CD8-positive, alpha-beta memory T cell (primary cell): ENCODE data around the gene CBX7. TPM values are rescaled to one million over a fixed set of nuclear protein-coding genes. Genes with fewer than 3 reads are reported as not detected.

Source experiments
- CTCF ChIA-PET: fragments of 350-600 bp; sonication (Branson Sonifier 250); formaldehyde crosslinking; loops from one replicate; lab custom pipeline; 2021; ENCODE audit warnings: antibody characterized with exemption; lab: Charles Lee
- POLR2A ChIA-PET: fragments of 350-600 bp; sonication (Branson Sonifier 250); formaldehyde crosslinking; loops from one replicate; lab custom pipeline; 2021; ENCODE audit warnings: antibody characterized with exemption; lab: Charles Lee
- DNase-seq, 5 donors: peaks; one replicate each; pipeline versions ENCODE4 v3.0.0 to v3.0.0-alpha.2; 2020 to 2022; ENCODE audit warnings: mixed read lengths in 1 of 5
- H3K27ac ChIP-seq: one replicate; pipeline ENCODE4 v1.7.0; 2013; ENCODE audit warnings: low read depth, mild to moderate bottlenecking, low read length, moderate library complexity
- H3K27me3 ChIP-seq: 2 replicates; pipeline ENCODE4 v1.7.0; 2013; ENCODE audit warnings: low read length, mild to moderate bottlenecking; ENCODE audit not compliant: insufficient read depth, poor library complexity, severe bottlenecking
- H3K36me3 ChIP-seq: 2 replicates; pipeline ENCODE4 v1.7.0; 2013; ENCODE audit warnings: mild to moderate bottlenecking, low read length, moderate library complexity; ENCODE audit not compliant: insufficient read depth
- H3K4me1 ChIP-seq: 2 replicates; pipeline ENCODE4 v1.7.0; 2013; ENCODE audit warnings: mild to moderate bottlenecking, low read length, moderate library complexity; ENCODE audit not compliant: insufficient read depth
- H3K4me3 ChIP-seq: 2 replicates; pipeline ENCODE4 v1.7.0; 2013; ENCODE audit warnings: mild to moderate bottlenecking, low read length
- H3K9me3 ChIP-seq: 2 replicates; pipeline ENCODE4 v1.7.0; 2013; ENCODE audit warnings: mild to moderate bottlenecking, low read length
- H3K27ac Mint-ChIP-seq, 8 donors: one replicate each; pipeline ENCODE4 v1.8.0; 2020 to 2021; ENCODE audit warnings: mixed read lengths in 8 of 8, mild to moderate bottlenecking in 6 of 8, inconsistent platforms in 3 of 8, moderate library complexity in 3 of 8
- H3K27me3 Mint-ChIP-seq, 2 donors: one replicate each; pipeline ENCODE4 v1.8.0; 2020 to 2021; ENCODE audit warnings: mixed read lengths in 2 of 2, mild to moderate bottlenecking in 1 of 2, moderate library complexity in 1 of 2
- H3K36me3 Mint-ChIP-seq, 3 donors: one replicate each; pipeline ENCODE4 v1.8.0; 2020 to 2021; ENCODE audit warnings: mixed read lengths in 3 of 3, inconsistent platforms in 1 of 3, mild to moderate bottlenecking in 1 of 3
- H3K4me1 Mint-ChIP-seq, 3 donors: one replicate each; pipeline ENCODE4 v1.8.0; 2020 to 2021; ENCODE audit warnings: mixed read lengths in 3 of 3, inconsistent platforms in 1 of 3, mild to moderate bottlenecking in 1 of 3
- H3K4me3 Mint-ChIP-seq, 7 donors: one replicate each; pipeline ENCODE4 v1.8.0; 2020 to 2021; ENCODE audit warnings: mixed read lengths in 7 of 7, mild to moderate bottlenecking in 6 of 7, moderate library complexity in 4 of 7, inconsistent platforms in 2 of 7
- H3K9me3 Mint-ChIP-seq, 5 donors: one replicate each; pipeline ENCODE4 v1.8.0; 2020 to 2022; ENCODE audit warnings: mixed read lengths in 5 of 5, mild to moderate bottlenecking in 3 of 5, moderate library complexity in 2 of 5, inconsistent platforms in 1 of 5
- polyA plus RNA-seq: library from polyadenylated mRNA; unstranded; fragments of 300-500 nt; fragmentation: Illumina TruSeq; gene quantifications from one replicate; pipeline ENCODE4 v1.2.3, GENCODE V29; 2021
- total RNA-seq, 2 experiments: library from RNA; stranded (reverse); gene quantifications; one replicate each; pipeline ENCODE4 v1.2.3, GENCODE V29; 2021

CBX7 gene
- total and polyA plus RNA-seq, 3 experiments from 2014 or later = 26.1 to 29.7 (median 26.4) TPM

- no peak overlapping the region for H3K4me3 ChIP-seq
- no peaks in the 10 kb centered on the region for H3K36me3 ChIP-seq
- Mint-ChIP-seq H3K4me3 (no peak overlapping the region), H3K27ac (peak overlapping the region in 1 of 8 donors; percentile 38), H3K27me3 (no peaks in the 10 kb centered on the region), H3K36me3 (peaks cover 0 to 56% (median 5%) of the 10 kb centered on the region in 3 donors), H3K9me3 (no peaks in the 10 kb centered on the region), H3K4me1 (peaks cover 2 to 14% (median 5%) of the 10 kb centered on the region in 3 donors)
- CTCF ChIA-PET = interaction anchor here (1.2 to 2.0 kb wide), 6 partner anchors 14 to 182 kb away, joined by 3 to 6 read pairs (median 4); no protein-coding TSS in a partner anchor
- H3K4me1 ChIP-seq = no peaks in the 10 kb centered on the region
- no peaks in the 10 kb centered on the region for H3K27me3 ChIP-seq
- H3K9me3 ChIP-seq = no peaks in the 10 kb centered on the region
- POLR2A ChIA-PET = interaction anchor here (0.6 kb wide), 1 partner anchor 181 kb away, joined by 3 read pairs; no protein-coding TSS in a partner anchor
- no peak overlapping the region for H3K27ac ChIP-seq
- DNase-seq = no peak
These were observed 18.0 kb downstream of the CBX7 start for GRCh38 chr22:39134366-39135091.

- H3K36me3 Mint-ChIP-seq = peaks cover 0 to 59% (median 5%) of the 10 kb centered on the region in 3 donors
- H3K9me3 Mint-ChIP-seq = no peaks in the 10 kb centered on the region
- no peaks in the 10 kb centered on the region for H3K27me3 Mint-ChIP-seq
- CTCF ChIA-PET = interaction anchor here (1.2 to 1.8 kb wide), 2 partner anchors 17 to 182 kb away, joined by 3 to 5 read pairs; no protein-coding TSS in a partner anchor
- H3K27ac Mint-ChIP-seq = peak overlapping the region in 1 of 8 donors; percentile 68
- no peaks in the 10 kb centered on the region for H3K36me3 ChIP-seq
- H3K9me3 ChIP-seq = no peaks in the 10 kb centered on the region
- H3K27me3 ChIP-seq = no peaks in the 10 kb centered on the region
- no peak overlapping the region for H3K4me3 Mint-ChIP-seq
- no peak for DNase-seq
- no peaks in the 10 kb centered on the region for H3K4me1 ChIP-seq
- H3K4me1 Mint-ChIP-seq = peaks cover 2 to 14% (median 5%) of the 10 kb centered on the region in 3 donors
- no peak overlapping the region for H3K4me3 ChIP-seq
- no peak overlapping the region for H3K27ac ChIP-seq
- POLR2A ChIA-PET = no interaction called here
These were observed 18.6 kb downstream of the CBX7 start for GRCh38 chr22:39133871-39134270.

GRCh38 chr22:39132871-39133524, 19.5 kb downstream of the CBX7 start:
- peaks cover 0 to 53% (median 5%) of the 10 kb centered on the region in 3 donors for H3K36me3 Mint-ChIP-seq
- no peaks in the 10 kb centered on the region for H3K9me3 ChIP-seq
- no peak overlapping the region for H3K4me3 ChIP-seq
- no peaks in the 10 kb centered on the region for H3K9me3 Mint-ChIP-seq
- DNase-seq = no peak
- H3K4me3 Mint-ChIP-seq = no peak overlapping the region
- H3K36me3 ChIP-seq = no peaks in the 10 kb centered on the region
- peaks cover 2 to 8% (median 5%) of the 10 kb centered on the region in 3 donors for H3K4me1 Mint-ChIP-seq
- no peak overlapping the region for H3K27ac Mint-ChIP-seq
- CTCF ChIA-PET = interaction anchor here (1.2 to 1.8 kb wide), 2 partner anchors 18 to 183 kb away, joined by 3 to 5 read pairs; no protein-coding TSS in a partner anchor
- POLR2A ChIA-PET = no interaction called here
- H3K4me1 ChIP-seq = no peaks in the 10 kb centered on the region
- no peak overlapping the region for H3K27ac ChIP-seq
- no peaks in the 10 kb centered on the region for H3K27me3 ChIP-seq
- no peaks in the 10 kb centered on the region for H3K27me3 Mint-ChIP-seq

DNA sequence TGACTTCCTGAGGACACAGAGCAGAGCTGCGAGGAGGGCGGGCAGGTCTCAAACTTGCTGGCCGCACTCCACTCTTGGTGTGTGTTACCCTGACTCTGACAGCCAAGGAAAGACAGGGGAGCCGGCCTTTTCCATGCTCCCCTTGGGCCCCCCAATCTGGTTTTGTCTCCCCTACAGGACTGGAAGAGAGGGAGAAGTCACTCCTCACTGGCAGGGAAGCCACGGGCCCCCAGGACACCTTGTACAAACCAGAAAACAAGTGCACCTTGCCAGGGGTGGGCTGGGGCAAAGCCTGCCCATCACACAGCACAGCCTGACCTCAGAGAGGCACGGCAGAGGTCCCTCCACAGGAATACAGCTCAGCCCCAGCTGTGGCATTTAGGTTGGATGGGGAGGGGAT, 20.2 kb downstream of the CBX7 start:
- Histone ChIP-seq H3K27ac (no peak overlapping the region), H3K4me1 (no peaks in the 10 kb centered on the region), H3K36me3 (no peaks in the 10 kb centered on the region), H3K4me3 (no peak overlapping the region), H3K27me3 (no peaks in the 10 kb centered on the region), H3K9me3 (no peaks in the 10 kb centered on the region)
- CTCF ChIA-PET = no interaction called here
- H3K36me3 Mint-ChIP-seq = peaks cover 0 to 53% (median 5%) of the 10 kb centered on the region in 3 donors
- DNase-seq = no peak
- POLR2A ChIA-PET = no interaction called here
- H3K4me1 Mint-ChIP-seq = peaks cover 2 to 8% (median 5%) of the 10 kb centered on the region in 3 donors
- no peak overlapping the region for H3K4me3 Mint-ChIP-seq
- H3K9me3 Mint-ChIP-seq = no peaks in the 10 kb centered on the region
- peak overlapping the region in 1 of 8 donors; percentile 92 for H3K27ac Mint-ChIP-seq
- no peaks in the 10 kb centered on the region for H3K27me3 Mint-ChIP-seq

DNA sequence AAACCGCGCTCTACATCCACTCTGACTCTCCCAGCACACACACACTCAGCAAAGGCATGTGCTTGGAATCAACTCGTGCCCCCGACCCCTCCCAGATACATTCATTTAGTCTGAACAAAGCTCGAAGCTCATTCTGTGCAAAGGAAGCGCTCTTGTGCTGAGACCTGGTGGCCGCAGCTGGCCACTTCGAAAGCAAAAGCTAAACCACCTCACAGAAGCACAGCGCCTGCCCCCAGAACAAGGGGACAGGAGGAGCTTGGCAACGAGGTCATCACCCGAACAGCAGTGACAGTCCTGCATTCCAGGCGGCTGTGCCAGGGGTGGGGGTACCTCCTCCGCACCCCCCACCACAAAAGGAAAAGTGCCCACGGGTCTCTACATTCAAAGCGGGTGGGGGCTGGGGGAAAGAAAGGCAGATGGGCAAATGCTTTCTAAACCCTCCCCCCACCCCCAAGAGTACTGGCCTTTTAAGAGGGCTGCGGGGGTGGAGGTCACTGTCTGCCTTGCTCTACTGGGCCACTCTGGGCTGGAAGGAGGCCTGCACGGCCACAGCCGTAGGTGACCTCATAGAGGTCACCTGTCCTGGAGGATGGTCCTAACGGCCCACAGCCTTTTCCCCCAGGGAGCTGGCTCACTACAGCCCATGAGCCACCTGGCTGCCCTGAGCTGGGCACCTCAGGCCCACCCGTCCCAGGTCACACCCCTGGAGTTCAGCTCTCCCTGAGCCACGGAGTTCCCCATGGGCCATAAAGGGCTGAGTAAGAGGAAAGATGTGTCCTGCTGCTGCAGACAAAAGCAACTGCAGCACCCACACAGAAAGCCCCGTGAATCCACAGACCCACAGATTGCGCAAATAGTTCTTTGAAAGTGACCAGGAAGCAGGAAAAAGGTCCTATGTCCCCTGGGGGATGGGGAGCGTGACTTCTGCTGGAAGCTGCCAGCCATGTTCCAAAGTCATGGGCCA, 21.3 kb downstream of the CBX7 start:
- no peaks in the 10 kb centered on the region for H3K4me1 ChIP-seq
- Mint-ChIP-seq H3K27me3 (no peaks in the 10 kb centered on the region), H3K36me3 (peaks cover 0 to 47% (median 2%) of the 10 kb centered on the region in 3 donors), H3K27ac (peak overlapping the region in 4 of 8 donors; percentile 6 to 61 (median 35)), H3K9me3 (no peaks in the 10 kb centered on the region), H3K4me3 (no peak overlapping the region), H3K4me1 (peaks cover 2 to 5% (median 3%) of the 10 kb centered on the region in 3 donors)
- H3K36me3 ChIP-seq = no peaks in the 10 kb centered on the region
- H3K4me3 ChIP-seq = no peak overlapping the region
- ChIA-PET POLR2A (no interaction called here), CTCF (interaction anchor here (0.7 to 1.0 kb wide), 2 partner anchors 49 to 158 kb away, joined by 3 read pairs; no protein-coding TSS in a partner anchor)
- H3K27me3 ChIP-seq = no peaks in the 10 kb centered on the region
- no peaks in the 10 kb centered on the region for H3K9me3 ChIP-seq
- DNase-seq = no peak
- no peak overlapping the region for H3K27ac ChIP-seq

GRCh38 chr22:39130152-39130704, 22.3 kb downstream of the CBX7 start:
- DNase-seq = no peak
- Mint-ChIP-seq H3K4me3 (no peak overlapping the region), H3K9me3 (no peaks in the 10 kb centered on the region), H3K27me3 (no peaks in the 10 kb centered on the region), H3K27ac (peak overlapping the region in 4 of 8 donors; percentile 22 to 74 (median 38)), H3K36me3 (peaks cover 0 to 45% (median 2%) of the 10 kb centered on the region in 3 donors), H3K4me1 (peaks cover 2 to 5% (median 3%) of the 10 kb centered on the region in 3 donors)
- CTCF ChIA-PET = interaction anchor here (0.7 to 1.0 kb wide), 2 partner anchors 50 to 157 kb away, joined by 3 read pairs; no protein-coding TSS in a partner anchor
- Histone ChIP-seq H3K4me3 (no peak overlapping the region), H3K4me1 (no peaks in the 10 kb centered on the region), H3K27me3 (no peaks in the 10 kb centered on the region), H3K27ac (no peak overlapping the region), H3K9me3 (no peaks in the 10 kb centered on the region), H3K36me3 (no peaks in the 10 kb centered on the region)
- POLR2A ChIA-PET = no interaction called here

DNA sequence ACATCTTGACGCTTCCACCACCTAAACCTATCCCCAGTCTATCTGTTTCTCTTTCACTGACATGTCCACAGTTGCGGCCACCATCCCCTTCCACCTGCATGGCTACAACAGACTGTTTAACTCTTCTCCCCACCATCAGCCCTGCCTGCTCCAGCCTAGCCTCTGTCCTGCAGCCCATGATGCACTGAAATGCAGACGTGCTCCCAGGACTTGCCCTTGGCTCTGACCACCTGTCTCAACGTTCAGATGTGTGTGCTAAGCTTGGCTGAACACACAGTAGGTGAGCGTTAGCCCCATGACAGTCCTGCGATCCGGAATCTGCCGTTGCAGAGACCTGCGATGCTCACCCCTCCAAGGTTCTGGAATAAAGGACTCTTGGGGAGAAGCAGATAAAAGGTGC, 22.7 kb downstream of the CBX7 start:
- H3K4me3 Mint-ChIP-seq = no peak overlapping the region
- no peak overlapping the region for H3K4me3 ChIP-seq
- ChIA-PET CTCF (interaction anchor here (1.0 kb wide), 1 partner anchor 157 kb away, joined by 3 read pairs; no protein-coding TSS in a partner anchor), POLR2A (interaction anchor here (0.6 kb wide), 1 partner anchor 479 kb away, joined by 3 read pairs; no protein-coding TSS in a partner anchor)
- H3K4me1 Mint-ChIP-seq = peaks cover under 1 to 3% (median 2%) of the 10 kb centered on the region in 3 donors
- H3K9me3 Mint-ChIP-seq = no peaks in the 10 kb centered on the region
- no peaks in the 10 kb centered on the region for H3K4me1 ChIP-seq
- no peak overlapping the region for H3K27ac ChIP-seq
- H3K9me3 ChIP-seq = no peaks in the 10 kb centered on the region
- H3K36me3 Mint-ChIP-seq = peaks cover 0 to 41% (median 2%) of the 10 kb centered on the region in 3 donors
- no peaks in the 10 kb centered on the region for H3K36me3 ChIP-seq
- H3K27me3 ChIP-seq = no peaks in the 10 kb centered on the region
- H3K27ac Mint-ChIP-seq = peak overlapping the region in 2 of 8 donors; percentile 15 to 61
- DNase-seq = no peak
- no peaks in the 10 kb centered on the region for H3K27me3 Mint-ChIP-seq
